CMK (cell line): ENCODE data around the gene MRPS7.
"Not testable (repeated sequence)": the region's sequence is repeated elsewhere in the genome, so short reads cannot be mapped to it uniquely, and the experiment has no call there.

Experiments
- DNase-seq: peaks from one replicate; pipeline ENCODE4 v3.0.0-alpha.2; 2010; ENCODE audit warnings: low read depth

The MRPS7 gene

DNA sequence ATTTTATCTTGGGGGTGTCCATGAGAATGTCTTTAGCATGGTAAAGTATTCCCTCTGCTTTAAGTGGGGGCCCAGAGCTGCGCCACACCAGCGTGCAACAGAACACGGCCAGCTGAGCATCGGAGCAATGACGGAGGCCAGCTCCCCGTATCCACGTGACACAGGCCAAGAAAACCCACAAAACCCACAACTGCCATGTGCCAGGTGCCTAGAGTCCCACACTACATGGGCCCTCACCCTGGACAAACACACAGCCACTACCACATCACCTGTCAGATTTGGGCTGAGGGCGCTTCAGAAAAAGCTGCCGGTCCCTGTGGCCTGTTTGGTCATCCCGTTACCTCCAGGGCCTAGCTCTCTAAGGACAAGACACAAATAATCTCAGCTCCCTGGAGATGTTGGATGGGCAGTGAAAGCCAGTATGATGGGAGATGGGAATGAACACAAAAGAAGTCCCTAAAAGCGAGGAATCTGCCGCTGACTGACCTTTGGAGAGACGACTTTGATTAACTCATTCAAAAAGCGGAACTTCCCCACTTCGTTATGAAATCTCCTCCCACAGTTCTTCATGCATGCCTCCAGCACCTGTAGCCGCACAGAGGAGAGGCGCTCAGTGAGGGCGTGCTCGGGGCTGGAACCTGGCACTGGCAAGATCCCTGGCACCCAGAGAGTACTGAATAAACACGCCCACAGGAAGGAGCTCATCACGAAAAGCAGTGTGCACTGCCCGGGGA is 17.4 kb upstream of the MRPS7 start:
- no peak for DNase-seq

- no peak for DNase-seq
Measured at GRCh38 chr17:75245011-75245410, 16.7 kb upstream of the MRPS7 start.

- no peak for DNase-seq
Measured at GRCh38 chr17:75246404-75246803, 15.3 kb upstream of the MRPS7 start.

DNA sequence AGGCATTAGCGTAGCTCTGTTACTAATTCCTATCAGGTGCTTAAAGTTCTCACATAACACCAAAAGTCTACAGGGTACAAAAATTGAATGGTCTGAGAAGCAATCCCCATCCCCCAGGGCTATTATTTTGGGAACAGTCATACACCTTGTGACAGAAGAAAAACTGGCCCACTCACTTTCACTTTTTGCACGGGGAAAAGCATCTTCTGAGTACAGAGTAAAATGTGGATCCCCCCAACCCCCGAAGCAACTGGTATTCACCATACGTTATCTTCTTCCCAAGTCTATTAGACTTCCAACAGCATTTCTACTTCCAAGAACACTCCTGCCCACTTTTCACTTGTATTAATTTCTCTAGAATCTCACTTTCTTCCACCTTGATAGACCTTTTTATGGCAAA is 12.1 kb upstream of the MRPS7 start:
- no peak for DNase-seq

DNA sequence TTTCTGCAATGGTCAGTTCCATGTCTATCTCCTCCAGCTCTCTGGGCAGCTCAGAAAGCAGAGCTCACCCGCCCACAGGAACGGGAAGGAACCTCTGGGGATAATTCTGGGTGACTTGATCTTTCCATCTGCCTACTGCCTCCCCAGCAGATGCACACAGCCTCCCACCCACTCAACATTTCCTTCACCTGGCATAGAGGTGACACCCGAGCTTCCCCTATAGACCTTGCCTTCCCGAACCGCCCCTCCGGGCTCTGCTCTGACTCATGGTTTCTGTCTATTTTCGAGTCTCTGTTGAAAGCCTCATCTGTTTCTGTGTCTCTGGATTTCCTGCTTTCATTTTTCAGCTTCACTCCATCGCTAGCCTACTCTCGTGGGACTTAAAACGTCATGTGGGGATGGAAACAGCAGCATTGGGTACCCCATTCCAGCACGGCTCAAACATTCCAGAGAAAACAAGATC is 11.6 kb upstream of the MRPS7 start:
- no peak for DNase-seq

DNA sequence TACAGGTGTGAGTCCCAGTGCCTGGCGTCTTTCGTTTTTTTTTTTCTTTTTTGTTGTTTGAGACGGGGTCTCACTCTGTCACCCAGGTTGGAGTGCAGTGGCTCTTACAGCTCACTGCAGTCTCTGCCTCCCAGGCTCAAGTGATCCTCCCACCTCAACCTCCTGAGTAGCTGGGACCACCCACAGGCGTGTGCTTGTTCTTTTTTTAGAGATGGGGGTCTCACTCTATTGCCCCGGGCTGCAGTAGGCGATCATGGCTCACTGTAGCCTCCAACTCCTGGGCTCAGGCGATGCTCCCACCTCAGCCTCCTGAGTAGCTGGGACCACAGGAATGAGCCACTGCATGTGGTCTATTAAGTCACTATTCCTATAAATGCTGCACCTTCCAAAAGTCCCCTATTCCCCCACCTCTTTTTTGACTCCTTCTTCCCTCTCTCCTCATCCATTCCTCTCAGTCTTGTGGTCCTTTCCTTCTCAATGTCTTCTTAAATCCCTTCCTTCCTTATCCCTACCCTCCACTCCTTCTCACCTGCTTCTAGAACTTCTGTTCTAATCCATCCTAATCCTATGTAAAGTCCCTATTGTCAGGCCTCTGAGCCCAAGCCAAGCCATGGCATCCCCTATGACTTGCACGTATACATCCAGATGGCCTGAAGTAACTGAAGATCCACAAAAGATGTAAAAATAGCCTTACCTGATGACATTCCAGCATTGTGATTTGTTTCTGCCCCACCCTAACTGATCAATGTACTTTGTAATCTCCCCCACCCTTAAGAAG is 9.5 kb upstream of the MRPS7 start:
- DNase-seq, result no peak

DNA sequence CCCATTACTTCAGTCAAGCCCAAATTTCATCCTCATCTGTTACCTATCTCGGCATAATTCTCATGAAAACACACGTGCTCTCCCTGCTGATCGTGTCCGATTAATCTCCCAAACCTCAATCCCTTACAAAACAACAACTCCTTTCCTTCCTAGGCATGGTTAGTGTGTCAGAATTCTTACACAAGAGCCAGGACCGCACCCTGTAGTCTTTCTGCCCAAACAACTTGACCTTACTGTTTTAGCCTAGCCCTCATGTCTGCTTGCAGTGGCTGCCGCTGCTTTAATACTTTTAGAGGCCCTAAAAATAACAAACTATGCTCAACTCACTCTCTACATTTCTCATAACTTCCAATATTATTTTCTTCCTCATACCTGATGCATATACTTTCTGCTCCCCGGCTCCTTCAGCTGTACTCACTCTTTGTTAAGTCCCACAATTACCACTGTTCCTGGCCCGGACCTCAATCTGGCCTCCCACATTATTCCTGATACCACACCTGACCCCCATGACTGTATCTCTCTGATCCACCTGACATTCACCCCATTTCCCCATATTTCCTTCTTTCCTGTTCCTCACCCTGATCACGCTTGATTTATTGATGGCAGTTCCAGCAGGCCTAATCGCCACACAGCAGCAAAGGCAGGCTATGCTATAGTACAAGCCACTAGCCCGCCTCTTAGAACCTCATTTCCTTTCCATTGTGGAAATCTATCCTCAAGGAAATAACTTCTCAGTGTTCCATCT is 5.6 kb upstream of the MRPS7 start:
- DNase-seq, result not testable (repeated sequence)

DNA sequence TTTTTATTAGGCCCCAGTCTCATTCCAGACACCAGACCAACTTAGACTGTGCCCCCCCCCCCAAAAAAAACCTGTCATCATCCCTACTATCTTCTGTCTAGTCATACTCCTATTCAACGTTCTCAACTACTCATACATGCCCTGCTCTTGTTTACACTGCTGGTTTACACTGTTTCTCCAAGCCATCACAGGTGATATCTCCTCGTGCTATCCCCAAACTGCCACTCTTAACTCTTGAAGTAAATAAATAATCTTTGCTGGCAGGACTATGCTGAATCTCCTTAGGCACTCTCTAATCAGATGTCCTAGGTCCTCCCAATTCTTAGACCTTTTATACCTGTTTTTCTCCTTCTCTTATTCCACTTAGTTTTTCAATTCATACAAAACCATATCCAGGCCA is 4.5 kb upstream of the MRPS7 start:
- DNase-seq, result not testable (repeated sequence)

GRCh38 chr17:75260641-75261335 is 891 bp upstream of the MRPS7 start:
- no peak for DNase-seq

DNA sequence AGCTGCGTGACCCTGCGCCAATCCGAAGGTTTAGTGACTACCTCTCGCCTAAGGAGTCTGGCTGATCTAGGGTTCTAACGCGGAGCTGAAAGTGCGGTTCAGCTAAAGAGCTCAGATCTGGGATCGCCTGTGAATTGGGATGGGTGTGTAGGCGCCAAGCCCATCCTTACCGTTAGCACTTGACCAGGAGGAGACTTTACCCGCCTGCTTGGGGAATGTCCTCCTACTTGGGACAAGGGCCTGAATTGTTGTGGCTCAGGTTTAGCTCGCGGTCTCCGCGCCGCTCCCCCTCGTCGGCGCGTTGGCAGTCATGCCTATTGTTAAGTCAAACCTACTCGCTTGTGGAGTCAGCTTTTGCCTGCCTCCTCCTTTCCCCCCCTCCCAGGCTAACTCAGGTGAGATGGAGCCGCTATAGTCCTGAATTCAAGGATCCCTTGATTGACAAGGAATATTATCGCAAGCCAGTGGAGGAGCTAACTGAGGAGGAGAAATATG is 480 bp downstream of the MRPS7 start:
- no peak for DNase-seq

DNA sequence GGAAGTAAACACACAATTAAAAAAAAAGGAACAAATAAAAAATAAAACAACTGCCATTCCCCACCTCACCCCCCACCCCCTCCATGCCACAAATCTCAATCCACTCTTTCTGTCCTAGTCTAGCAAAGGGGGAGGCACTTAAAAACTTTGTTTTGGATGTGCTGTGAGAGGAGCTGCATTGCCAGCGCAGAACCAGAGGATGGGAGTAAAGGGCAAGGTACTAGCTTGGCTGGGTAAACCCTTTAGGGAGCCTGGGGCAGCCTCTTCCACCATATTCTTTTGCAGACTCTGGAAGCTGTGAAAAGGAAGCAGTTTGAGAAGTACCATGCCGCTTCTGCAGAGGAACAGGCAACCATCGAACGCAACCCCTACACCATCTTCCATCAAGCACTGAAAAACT is 1.4 kb downstream of the MRPS7 start:
- DNase-seq, result no peak

DNA sequence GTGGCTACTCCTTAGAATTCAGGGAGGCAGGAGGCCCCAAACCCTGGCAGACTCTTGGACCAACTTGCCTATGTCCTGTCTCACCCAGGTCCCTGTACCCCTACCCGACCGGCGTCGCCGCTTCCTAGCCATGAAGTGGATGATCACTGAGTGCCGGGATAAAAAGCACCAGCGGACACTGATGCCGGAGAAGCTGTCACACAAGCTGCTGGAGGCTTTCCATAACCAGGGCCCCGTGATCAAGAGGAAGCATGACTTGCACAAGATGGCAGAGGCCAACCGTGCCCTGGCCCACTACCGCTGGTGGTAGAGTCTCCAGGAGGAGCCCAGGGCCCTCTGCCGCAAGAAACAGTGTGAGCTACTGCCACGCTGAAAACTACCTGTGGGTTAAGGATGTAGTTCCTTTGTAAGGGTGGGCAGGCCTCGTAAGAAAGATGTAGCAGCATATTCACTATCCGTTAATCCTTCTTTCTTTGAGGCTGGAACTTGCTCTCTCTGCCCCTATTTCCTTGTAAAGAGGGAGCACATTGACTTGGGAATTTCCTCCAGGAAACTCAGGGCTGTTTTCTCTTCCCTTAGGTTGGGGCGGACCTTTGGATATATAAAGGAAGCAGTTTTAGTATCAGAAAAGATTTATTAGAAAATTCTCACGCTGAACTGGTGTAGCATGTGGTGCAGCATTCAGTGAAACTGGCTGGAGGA is 4.1 kb downstream of the MRPS7 start:
- no peak for DNase-seq

DNA sequence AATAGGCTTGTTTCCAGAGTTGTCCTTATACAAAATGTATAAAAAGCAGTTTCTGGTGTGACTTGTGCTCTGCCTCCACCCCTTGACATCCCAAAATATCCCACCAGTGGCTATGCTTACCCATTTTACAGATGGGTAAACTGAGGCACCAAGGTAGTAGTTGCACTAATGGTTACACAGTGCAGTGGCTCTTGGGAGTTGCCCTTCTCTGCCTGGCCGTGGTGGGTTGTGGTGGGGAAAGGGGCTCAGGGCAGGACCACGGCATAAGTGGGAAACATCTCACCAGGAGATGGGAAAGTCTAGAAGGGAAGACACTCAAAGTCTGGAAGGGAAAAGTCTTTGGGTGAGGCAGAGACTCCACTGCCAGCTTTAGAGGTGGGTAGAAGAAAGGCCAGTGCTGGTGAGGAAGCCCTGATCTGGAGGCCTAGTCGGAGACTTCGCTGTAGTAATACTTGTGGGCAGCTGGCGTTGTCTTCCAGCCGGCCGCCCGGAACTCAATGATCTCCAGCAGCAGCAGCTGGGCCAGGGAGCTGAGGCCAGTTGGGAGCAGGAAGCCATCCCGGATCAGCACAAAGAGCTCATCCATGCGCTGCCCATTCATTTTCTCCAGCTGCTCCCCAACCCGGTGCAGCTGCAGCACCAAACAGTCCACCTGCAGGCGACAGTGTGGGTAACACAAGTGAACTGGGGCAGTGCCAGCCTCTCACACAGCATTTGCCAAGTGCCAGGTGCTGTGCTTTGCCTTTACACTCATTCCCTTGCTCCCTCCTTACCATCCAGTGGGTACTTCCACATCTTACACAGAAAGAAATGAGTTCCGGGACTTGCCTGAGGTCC is 4.9 kb downstream of the MRPS7 start:
- DNase-seq, result no peak

DNA sequence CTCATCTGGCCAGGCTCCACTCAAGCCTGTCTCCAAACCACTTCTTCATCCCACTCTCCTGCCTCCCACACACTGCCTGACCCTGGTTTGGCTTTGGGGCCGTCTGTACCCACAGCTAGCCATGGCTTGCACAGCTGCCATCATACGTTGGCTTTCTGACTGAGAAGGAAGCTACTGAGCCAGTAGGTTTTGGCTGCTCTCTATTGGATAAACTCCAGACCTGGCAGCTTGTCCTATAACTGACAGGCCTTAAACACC is 5.4 kb downstream of the MRPS7 start:
- DNase-seq, result no peak

- DNase-seq, result no peak
Measured at GRCh38 chr17:75267411-75268232, 5.9 kb downstream of the MRPS7 start.

GRCh38 chr17:75269844-75270217 is 8.2 kb downstream of the MRPS7 start:
- DNase-seq, result no peak

DNA sequence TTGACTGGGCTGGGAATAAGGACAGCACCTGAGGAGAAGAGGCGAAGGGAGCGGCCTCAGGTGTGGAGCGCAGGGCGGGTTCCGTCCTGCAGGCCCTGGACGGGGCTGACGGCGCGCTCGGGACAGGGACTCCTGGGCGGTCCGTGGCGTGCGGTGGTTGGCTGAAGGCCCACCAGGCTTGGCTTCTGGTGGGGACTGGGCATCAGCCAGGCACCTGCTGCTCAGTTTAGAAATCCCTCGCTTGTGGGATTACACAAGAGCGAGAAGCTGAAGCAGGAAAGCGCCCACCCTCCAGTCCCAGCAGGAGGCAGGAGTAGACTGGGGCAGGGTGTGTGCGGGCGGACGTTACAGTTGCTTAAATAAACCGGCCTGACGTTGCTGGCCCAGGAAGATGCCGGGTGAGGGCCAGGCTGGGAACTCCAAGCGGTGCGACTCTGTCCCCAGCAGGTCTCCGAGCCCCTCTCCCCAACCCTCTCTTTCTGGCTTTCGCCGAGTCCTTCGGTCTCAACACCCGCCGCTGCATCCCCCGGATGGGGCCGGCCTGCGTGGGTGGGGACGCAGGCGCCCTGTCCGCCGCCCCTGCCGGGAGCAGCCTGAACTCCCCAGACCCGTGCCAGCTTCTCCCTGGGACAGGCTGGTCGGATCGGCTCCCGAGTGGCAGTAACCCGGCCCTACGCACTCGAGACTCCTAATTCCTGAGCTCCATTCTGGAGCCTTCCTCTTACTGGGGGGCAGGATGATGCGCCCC is 8.7 kb downstream of the MRPS7 start:
- no peak for DNase-seq

DNA sequence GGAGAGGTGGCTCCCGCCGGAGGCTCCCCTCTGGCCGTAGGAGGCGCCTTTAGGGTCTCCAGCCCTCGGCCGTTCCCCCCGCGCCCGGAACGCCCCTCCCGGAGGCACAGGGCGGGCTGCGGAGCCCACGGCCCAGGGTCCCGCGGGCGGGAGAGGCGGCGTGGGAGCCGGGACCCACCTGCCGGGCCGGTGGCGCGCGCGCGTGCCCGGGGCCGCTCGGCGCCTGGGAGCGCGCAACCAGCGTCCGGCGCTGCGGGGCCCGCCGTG is 9.2 kb downstream of the MRPS7 start, which contains the start of gene MIF4GD:
Gene MIF4GD, minus strand, starts transcription at position 266 of the 267 bp plus-strand sequence. CDS start 1,036 bp downstream, outside the sequence.
- DNase-seq, result no peak

DNA sequence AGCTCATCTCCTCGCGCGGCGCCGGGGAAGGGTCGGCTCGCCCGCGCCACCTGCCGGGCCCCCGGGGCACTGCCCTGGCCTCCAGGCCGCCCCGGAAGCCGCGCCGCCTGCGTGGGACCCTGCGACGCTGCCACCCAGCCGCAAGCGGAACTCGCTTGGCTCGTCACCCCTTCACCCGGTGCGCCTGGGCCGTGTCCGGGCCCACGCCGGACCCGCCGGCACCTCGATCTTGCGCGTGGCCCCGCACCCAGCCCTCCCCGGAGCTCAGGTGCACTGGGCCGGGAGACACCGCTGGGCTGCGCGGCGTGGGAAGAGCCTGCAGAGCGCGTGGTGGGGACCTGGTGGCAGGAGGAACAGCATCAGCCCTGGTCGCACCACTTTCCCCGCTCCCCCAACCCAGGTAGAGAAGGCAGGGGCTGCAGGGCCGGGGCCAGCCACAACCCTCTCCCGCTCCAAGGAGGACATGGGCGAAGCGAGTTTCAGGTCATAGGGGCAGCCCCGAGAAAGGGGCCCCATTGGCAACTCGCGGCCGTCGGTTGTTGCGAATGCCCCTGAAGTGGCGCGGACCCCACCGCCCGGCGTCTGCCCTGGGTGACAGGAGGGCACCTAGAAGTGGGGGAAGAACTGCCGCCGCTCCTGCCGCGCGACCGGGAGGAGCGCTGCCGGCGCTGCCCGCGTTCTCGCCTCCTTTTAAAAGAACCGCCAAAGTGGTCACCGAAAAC is 9.7 kb downstream of the MRPS7 start:
- DNase-seq, result no peak
